Measurements from ENCODE around the gene PIK3R3.
A peak's percentile ranks its signal among the peaks of the same experiment; 100 is the strongest.
"Not testable (repeated sequence)": the region's sequence is repeated elsewhere in the genome, so short reads cannot be mapped to it uniquely, and the experiment has no call there.

PIK3R3 gene

DNA sequence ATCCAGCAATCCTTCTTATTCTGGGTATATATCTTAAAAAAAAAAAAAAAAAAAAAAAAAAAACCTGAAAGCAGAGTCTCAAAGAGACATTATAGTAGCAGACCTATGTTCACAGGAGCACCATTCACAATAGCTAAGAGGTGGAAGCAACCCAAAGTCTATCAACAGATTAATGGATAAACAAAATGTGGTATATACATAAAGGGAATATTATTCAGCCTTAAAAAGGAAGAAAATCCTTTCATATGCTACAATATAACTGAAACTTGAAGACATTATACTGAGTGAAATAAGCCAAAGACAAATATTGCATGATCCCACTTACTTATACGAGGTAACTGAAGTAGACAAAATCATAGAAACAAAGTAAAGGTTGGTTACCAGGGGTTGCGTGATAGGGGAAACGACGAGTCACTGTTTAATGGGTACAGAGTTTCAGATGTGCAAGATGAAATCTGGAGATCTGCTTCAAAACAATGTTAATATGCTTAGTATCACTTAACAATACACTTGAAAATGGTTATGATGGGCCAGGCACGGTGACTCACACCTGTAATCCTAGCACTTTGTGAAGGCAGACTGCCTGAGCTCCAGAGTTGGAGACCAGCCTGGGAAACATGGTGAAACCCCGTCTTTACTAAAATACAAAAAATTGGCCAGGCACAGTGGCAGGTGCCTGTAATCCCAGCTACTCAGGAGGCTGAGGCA, 29.5 kb downstream of the PIK3R3 start:
- DNase-seq (ENCODE audit: low spot score): no peak

DNA sequence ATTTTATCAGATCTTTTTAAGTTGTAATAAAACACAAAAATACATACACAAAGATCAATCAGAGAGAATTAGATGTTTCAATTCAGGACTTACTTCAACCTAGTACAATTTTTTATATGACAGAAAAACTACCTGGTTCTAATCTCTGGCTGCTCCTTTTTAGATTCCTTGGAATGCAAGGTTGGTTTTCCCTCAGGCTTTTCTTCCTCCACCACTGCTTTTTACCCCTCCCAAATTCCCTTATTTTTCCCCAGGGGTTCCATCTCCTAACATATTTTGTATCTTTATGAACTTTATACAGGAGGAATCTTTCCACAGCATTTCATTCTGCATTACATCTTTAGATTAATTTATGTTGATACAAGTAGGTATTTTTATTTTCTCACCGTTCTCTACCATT, 33.2 kb downstream of the PIK3R3 start:
- no peak for DNase-seq (ENCODE audit: low spot score)

DNA sequence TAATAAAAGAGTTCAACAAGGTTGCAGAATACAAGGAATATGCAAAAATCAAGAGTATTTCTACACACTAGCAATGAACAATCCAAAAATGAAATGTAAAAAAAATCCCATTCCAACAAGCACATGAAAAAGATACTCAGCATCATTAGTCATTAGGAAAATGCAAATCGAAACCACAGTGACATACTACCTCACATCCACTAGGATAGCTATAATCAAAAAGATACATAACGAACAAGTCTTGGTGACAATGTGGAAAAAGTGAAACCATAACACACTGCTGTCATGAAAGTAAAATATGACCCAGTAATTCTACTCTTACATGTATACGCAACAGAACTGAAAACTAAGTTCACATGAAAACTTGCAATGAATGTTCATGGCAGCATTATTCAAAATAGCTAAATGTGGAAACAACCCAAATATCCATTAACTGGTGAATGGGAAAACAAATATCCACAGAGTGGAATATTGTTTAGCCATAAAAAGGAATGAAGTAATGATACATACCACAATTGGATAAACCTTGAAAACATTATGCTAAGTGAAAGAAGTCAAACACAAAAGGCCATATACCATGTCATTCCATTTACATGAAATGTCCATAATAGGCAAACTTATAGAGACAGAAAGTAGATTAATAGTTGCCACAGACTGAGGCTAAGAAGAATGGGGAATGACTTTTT, 34.3 kb downstream of the PIK3R3 start:
- no peak for DNase-seq (ENCODE audit: low spot score)

- no peak for DNase-seq (ENCODE audit: low spot score)
Observed at GRCh38 chr1:46097149-46097472, 35.3 kb downstream of the PIK3R3 start.

DNA sequence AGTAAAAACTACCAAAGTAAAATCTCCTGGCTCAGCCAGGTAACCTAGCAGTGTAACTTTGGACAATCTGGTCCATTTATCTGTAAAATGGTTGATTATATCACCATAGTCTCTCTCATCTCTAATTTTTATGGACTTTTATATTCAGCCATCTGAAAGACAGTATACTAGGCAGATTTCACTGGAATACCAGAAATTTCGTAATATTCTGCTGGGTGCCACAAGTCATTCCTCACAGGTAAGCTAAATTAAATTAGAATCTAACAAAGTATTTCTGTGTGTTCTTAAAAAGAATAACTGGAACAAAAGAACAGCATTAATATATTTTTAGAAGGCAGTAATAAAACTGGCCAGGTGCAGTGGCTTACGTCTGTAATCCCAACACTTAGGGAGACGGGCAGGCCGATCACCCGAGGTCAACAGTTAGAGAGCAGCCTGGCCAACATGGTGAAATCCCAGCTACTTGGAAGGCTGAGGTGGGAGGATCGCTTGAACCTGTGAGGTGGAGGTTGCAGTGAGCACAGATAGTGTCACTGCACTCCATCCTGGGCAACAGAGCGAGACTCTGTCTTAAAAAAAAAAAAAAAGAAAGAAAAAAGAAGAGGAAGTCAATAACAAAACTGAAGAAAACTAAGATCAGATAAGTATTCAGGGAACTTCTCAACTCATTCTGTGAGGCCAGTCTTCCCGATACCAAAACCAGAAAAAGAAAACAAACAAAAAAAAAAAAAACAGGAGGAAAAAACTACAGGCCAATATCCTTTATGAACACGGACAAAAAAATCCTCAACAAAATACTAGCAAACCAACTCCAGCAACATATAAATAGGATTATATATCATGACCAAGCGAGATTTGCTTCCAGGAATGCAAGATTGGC, 35.9 kb downstream of the PIK3R3 start:
- no peak for DNase-seq (ENCODE audit: low spot score)

GRCh38 chr1:46095110-46095509, 37.3 kb downstream of the PIK3R3 start:
- DNase-seq (ENCODE audit: low spot score): not testable (repeated sequence)

DNA sequence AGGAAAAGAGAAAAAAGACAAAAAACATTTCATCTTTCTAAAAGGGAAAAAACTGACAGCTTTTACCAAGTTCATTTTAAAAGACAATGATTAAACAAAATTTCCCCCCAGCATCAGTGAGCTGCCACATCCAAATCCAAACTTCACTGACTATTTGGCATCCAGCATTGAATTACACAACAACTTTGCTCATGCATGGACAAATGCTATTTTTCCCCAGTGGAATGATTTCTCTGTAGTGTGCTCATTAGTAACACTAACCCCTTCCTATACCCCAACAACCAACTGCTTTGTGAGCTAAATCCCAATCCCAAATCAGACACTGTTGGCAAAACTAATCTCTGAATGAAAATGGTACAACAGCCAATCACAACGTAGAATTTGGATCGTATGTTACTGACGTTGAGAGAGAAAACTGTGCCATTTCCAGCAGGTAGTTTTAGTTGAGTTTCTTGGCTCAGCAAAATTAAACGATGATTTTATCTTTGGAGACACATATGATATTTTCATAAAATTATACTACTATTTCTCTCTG, 37.9 kb downstream of the PIK3R3 start:
- DNase-seq (ENCODE audit: low spot score): no peak

- not testable (repeated sequence) for DNase-seq (ENCODE audit: low spot score)
Observed at GRCh38 chr1:46093832-46094231, 38.6 kb downstream of the PIK3R3 start.

DNA sequence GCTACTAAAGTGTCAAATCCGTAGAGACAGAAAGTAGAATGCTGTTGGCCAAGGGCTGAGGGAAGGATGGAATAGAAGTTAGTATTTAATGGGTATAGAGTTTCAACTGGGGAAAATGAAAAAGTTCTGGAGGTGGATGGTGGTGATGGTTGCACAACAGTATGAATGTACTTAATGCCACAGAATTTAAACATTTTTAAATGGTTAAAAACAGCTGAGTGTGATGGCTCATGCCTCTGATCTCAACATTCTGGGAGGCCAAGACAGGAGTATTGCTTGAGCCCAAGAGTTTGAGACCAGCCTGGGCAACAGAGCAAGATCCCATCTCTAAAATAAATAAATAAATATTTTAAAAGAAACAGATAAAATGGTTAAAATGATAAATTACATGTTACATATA, 44.5 kb downstream of the PIK3R3 start:
- no peak for DNase-seq (ENCODE audit: low spot score)

- no peak for DNase-seq (ENCODE audit: low spot score)
Observed at GRCh38 chr1:46086576-46086975, 45.9 kb downstream of the PIK3R3 start.

DNA sequence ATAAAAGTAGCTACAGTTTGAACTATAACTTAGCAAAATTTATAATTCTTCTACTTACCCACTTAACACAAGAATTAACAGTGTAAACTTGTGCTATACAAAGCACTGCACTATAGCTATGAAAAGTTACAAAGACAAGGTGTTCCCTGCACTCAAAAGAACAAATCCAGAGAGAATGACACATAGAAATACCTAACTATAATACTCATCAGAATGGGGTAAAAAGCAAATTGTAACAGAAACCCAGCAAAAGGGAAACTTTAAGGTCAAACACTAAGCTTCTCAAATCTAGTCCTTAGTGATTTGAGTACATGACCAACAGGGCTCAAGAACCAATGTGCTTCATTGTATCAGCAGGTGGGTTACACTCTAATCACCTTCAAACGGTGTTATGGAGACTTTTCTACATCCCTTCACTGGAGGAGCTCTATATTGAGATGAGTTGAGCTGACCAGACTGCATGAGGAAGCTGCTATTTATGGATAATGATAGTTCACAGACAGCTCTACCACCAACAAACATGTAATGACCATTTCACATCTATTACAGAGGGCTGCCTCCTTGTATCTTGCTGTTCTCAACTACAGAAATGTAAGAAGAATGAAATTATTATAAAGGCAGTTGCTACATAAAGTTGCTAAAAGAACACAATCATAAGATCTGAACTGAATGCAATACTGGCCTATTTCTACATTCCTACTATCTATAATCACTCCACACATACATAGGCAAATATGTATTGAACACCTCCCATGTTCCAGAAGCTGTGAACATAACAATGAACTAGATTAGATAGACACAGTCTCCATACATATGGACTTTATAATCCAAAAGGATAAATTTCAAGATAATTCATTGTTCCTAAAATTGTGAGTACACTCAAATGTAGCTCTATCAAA, 47.6 kb downstream of the PIK3R3 start:
- no peak for DNase-seq (ENCODE audit: low spot score)

DNA sequence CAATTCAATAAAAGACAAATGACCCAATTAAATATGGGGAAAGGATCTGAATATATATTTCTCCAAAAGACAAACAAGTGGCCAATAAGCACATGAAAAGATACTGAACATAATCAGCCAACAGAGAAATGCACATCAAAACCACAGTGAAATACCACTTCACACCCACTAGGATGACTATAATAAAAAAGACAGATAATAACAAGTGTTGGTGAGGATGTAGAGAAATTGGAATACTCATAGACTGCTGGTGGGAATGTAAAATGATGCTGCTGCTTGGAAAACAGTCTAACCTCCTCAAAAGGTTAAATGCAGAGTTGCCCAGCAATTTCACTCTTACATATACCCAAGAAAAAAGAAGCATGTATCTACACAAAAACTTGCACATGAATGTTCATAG, 48.9 kb downstream of the PIK3R3 start:
- DNase-seq (ENCODE audit: low spot score): no peak

DNA sequence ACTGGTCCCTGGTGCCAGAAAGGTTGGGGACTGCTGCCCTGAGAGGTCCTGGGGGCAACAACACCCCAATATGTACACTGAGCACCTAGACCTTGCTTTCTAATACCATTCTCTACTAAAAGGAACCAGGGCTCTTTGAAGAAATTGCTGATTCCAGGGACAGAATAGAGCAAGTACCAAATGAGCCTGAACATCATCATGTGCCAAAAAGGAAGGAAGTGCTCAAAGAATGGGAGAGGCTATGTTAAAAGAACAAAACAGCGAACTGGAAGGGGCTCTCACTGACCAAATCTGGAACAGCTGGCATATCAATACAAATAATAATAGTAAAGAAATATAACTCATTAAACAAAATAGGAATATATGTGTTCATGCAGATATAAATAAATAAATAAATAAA, 50.8 kb downstream of the PIK3R3 start:
- DNase-seq (ENCODE audit: low spot score): no peak

- peak; percentile 33 for DNase-seq (ENCODE audit: low spot score)
Observed at GRCh38 chr1:46081206-46081605, 51.2 kb downstream of the PIK3R3 start.

GRCh38 chr1:46080257-46080656, 52.2 kb downstream of the PIK3R3 start:
- DNase-seq (ENCODE audit: low spot score): no peak

DNA sequence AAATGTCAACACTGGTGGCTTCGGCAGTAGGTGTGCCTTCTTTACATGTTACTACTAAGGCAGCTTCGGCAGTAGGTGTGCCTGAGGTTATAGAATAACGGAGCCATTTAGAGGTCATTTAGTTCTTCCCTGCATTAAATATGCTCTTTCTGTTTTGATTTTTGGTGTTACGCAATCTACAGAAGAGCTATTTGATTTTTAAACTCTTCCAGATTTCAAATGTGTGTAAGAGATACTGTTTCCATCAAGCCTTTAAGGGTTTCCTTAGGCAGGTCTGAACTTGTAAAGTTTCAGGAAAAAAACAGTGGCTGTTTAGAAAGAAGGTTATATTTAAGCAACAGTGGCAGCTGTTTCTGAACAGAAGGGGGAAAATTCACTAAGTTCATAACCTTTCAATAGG, 54.8 kb downstream of the PIK3R3 start:
- DNase-seq (ENCODE audit: low spot score): no peak

- DNase-seq (ENCODE audit: low spot score): no peak
Observed at GRCh38 chr1:46076343-46076742, 56.1 kb downstream of the PIK3R3 start.

DNA sequence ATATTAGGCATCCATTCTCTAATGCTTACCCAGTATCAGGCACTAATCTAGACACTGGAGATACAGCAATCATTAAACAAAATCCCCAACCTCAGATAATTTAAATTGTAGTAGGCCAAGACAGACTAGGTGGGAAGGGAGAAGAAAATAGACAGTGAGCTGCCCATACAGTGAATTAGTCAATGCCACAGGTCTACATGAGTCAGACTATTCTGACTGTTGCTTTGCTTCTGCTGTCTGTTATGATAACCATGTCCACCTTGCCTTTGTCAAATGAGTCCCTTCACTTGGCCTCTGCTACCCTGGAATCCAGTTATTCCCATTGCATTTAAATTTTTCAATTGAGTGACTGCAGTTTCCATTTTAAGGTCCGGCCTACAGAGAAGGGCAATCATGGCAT, 59.5 kb downstream of the PIK3R3 start:
- DNase-seq (ENCODE audit: low spot score): no peak

- DNase-seq (ENCODE audit: low spot score): no peak
Observed at GRCh38 chr1:46070164-46070814, 62.1 kb downstream of the PIK3R3 start.

- DNase-seq (ENCODE audit: low spot score): no peak
Observed at GRCh38 chr1:46068525-46068924, 63.9 kb downstream of the PIK3R3 start.

GRCh38 chr1:46067652-46068051, 64.8 kb downstream of the PIK3R3 start:
- no peak for DNase-seq (ENCODE audit: low spot score)

All from cerebellar cortex (tissue), 1 donor.